ENCODE results near the gene DLGAP3.

DLGAP3 gene

GRCh38 chr1:34868230-34869049 lies 61.0 kb downstream of the DLGAP3 start:
- no peak overlapping the region for H3K4me3 ChIP-seq (ENCODE audit: low read depth, low read length)

- no peak overlapping the region for H3K4me3 ChIP-seq (ENCODE audit: low read depth, low read length)
Measured at GRCh38 chr1:34867415-34867814, 62.0 kb downstream of the DLGAP3 start.

GRCh38 chr1:34866762-34867109 lies 62.7 kb downstream of the DLGAP3 start:
- H3K4me3 ChIP-seq (ENCODE audit: low read depth, low read length): no peak overlapping the region

GRCh38 chr1:34865981-34866761 lies 63.3 kb downstream of the DLGAP3 start:
- H3K4me3 ChIP-seq (ENCODE audit: low read depth, low read length): peak overlapping the region; percentile 51

- H3K4me3 ChIP-seq (ENCODE audit: low read depth, low read length): peak overlapping the region; percentile 51
Measured at GRCh38 chr1:34865573-34865972, 63.9 kb downstream of the DLGAP3 start.

- H3K4me3 ChIP-seq (ENCODE audit: low read depth, low read length): no peak overlapping the region
Measured at GRCh38 chr1:34864759-34865158, 64.7 kb downstream of the DLGAP3 start.

GRCh38 chr1:34863501-34863900 lies 65.9 kb downstream of the DLGAP3 start:
- no peak overlapping the region for H3K4me3 ChIP-seq (ENCODE audit: low read depth, low read length)

GRCh38 chr1:34859446-34860200 lies 69.8 kb downstream of the DLGAP3 start, which contains the start of gene SMIM12:
Gene SMIM12, minus strand, starts transcription at chr1:34859749. Its CDS starts 3,772 bp downstream, at chr1:34855977.
- peak within 1 kb of the TSS; percentile 99 for H3K4me3 ChIP-seq (ENCODE audit: low read depth, low read length)

- peak overlapping the region; percentile 99 for H3K4me3 ChIP-seq (ENCODE audit: low read depth, low read length)
Measured at GRCh38 chr1:34858901-34859445, 70.5 kb downstream of the DLGAP3 start.

GRCh38 chr1:34856697-34857096 lies 72.8 kb downstream of the DLGAP3 start:
- no peak overlapping the region for H3K4me3 ChIP-seq (ENCODE audit: low read depth, low read length)

- H3K4me3 ChIP-seq (ENCODE audit: low read depth, low read length): no peak overlapping the region
Measured at GRCh38 chr1:34852677-34853217, 76.7 kb downstream of the DLGAP3 start.

GRCh38 chr1:34851431-34852105 lies 77.9 kb downstream of the DLGAP3 start:
- no peak overlapping the region for H3K4me3 ChIP-seq (ENCODE audit: low read depth, low read length)

GRCh38 chr1:34850382-34850781 lies 79.1 kb downstream of the DLGAP3 start:
- H3K4me3 ChIP-seq (ENCODE audit: low read depth, low read length): no peak overlapping the region

GRCh38 chr1:34847094-34847493 lies 82.4 kb downstream of the DLGAP3 start:
- H3K4me3 ChIP-seq (ENCODE audit: low read depth, low read length): no peak overlapping the region

- no peak overlapping the region for H3K4me3 ChIP-seq (ENCODE audit: low read depth, low read length)
Measured at GRCh38 chr1:34846265-34846664, 83.2 kb downstream of the DLGAP3 start.

GRCh38 chr1:34845131-34845901 lies 84.1 kb downstream of the DLGAP3 start:
- H3K4me3 ChIP-seq (ENCODE audit: low read depth, low read length): no peak overlapping the region

- no peak overlapping the region for H3K4me3 ChIP-seq (ENCODE audit: low read depth, low read length)
Measured at GRCh38 chr1:34844252-34844634, 85.2 kb downstream of the DLGAP3 start.

- H3K4me3 ChIP-seq (ENCODE audit: low read depth, low read length): no peak overlapping the region
Measured at GRCh38 chr1:34843392-34844251, 85.8 kb downstream of the DLGAP3 start.

- H3K4me3 ChIP-seq (ENCODE audit: low read depth, low read length): no peak overlapping the region
Measured at GRCh38 chr1:34842952-34843371, 86.5 kb downstream of the DLGAP3 start.

All from iPS-11a (cell line).